ENCODE measurements around the gene MACROD2. TPM values are rescaled to one million over a fixed set of nuclear protein-coding genes. Genes with fewer than 3 reads are reported as not detected.
A peak's percentile ranks its signal among the peaks of the same experiment; 100 is the strongest.
"Not testable (repeated sequence)": the region's sequence is repeated elsewhere in the genome, so short reads cannot be mapped to it uniquely, and the experiment has no call there.

Gene MACROD2
- total RNA-seq, 2 donors from 2014 or later, result 8.0 to 19.4 TPM

DNA sequence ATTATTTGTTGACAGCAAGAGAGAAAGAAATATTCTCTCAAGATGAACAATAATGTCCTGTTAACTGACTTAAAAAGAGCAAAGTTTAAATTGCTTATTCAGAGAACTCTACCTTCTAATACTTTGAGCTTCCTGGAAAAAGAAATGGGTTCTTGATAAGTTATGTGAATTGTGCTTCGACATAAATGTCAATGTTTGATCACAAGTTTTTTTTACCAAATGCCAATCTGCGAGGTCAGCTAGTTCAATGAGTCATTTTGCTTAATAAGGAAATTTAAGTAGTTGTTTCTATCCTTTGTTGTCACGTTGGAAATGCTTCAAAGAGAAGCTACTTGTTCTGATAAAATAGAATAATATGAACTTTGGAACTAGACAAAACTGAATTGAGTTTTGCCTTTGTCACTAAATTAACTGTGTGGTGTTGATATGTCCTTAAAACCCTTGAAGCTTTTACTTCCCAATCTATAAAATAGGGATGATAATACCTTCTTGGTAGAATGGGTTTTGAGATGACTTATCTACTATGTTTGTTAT lies 984.2 kb downstream of the MACROD2 start:
- TF ChIP-seq CTCF (IDR thresholded peaks at IDR 0.05) (no peak), POLR2AphosphoS5 (IDR thresholded peaks at IDR 0.05) (no peak), POLR2A (IDR thresholded peaks at IDR 0.05) (no peak)
- H3K4me1 ChIP-seq (replicated peaks), result no peaks in the 10 kb centered on the region
- H3K4me3 ChIP-seq, result no peak overlapping the region
- no peaks in the 10 kb centered on the region for H3K27me3 ChIP-seq (replicated peaks; ENCODE audit: insufficient read depth)
- no peaks in the 10 kb centered on the region for H3K9me3 ChIP-seq
- intact Hi-C loops (cut with DNase I), result no loop called here
- 27% methylated on average over 3 of the region's 3 CpGs for WGBS
- no peak for DNase-seq (ENCODE audit: low spot score)
- no peaks in the 10 kb centered on the region for H3K36me3 ChIP-seq
- H3K27ac ChIP-seq, result no peak overlapping the region

DNA sequence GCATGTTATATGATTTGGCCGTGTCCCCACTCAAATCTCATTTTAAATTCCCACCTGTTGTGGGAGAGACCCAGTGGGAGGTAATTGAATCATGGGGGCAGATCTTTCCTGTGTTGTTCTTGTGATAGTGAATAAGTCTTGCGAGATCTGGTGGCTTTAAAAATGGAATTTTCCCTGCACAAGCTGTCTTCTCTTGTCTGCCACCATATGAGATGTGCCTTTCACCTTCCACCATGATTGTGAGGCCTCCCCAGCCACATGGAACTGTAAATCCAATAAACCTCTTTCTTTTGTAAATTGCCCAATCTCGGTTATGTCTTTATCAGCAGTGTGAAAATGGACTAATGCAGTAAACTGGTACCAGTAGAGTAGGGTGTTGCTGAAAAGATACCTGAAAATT lies 986.2 kb downstream of the MACROD2 start:
- H3K4me1 ChIP-seq (replicated peaks); H3K9me3 ChIP-seq; H3K36me3 ChIP-seq; H3K4me3 ChIP-seq; H3K27ac ChIP-seq; H3K27me3 ChIP-seq (replicated peaks; ENCODE audit: insufficient read depth); intact Hi-C loops (cut with DNase I); DNase-seq (ENCODE audit: low spot score): not testable (repeated sequence)
- WGBS, result 98% methylated on average over 3 of the region's 3 CpGs

GRCh38 chr20:14982324-14982723 lies 987.0 kb downstream of the MACROD2 start:
- H3K4me1 ChIP-seq (replicated peaks); intact Hi-C loops (cut with DNase I); H3K4me3 ChIP-seq; H3K36me3 ChIP-seq; H3K9me3 ChIP-seq; H3K27ac ChIP-seq; DNase-seq (ENCODE audit: low spot score); H3K27me3 ChIP-seq (replicated peaks; ENCODE audit: insufficient read depth): not testable (repeated sequence)
- WGBS, result 100% methylated on average over 1 of the region's 1 CpG

DNA sequence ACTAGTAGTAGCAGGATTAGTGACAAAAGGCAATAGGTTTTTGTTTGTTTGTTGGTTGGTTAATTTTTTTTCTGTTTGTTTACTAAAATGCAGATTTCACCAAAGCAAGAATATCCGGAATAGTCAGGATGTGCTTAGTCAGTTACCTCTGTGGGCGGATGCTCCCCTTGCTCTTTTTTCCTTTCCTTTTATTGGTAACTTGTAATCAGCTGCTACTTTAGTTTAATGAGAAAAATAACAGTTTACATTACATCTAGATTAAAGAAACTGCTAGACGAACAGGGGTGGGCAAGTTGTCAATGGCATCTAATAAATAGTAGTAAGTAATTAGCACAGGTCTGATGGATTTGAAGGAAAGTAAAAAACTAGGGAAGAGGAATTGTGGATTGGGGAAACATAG lies 989.0 kb downstream of the MACROD2 start:
- no peak for DNase-seq (ENCODE audit: low spot score)
- no peak overlapping the region for H3K4me3 ChIP-seq
- 89% methylated on average over 3 of the region's 3 CpGs for WGBS
- no peak for TF ChIP-seq CTCF (IDR thresholded peaks at IDR 0.05)
- TF ChIP-seq POLR2AphosphoS5 (IDR thresholded peaks at IDR 0.05), result no peak
- no peak for TF ChIP-seq POLR2A (IDR thresholded peaks at IDR 0.05)
- H3K4me1 ChIP-seq (replicated peaks), result no peaks in the 10 kb centered on the region
- H3K27ac ChIP-seq, result no peak overlapping the region
- intact Hi-C loops (cut with DNase I), result no loop called here
- no peaks in the 10 kb centered on the region for H3K27me3 ChIP-seq (replicated peaks; ENCODE audit: insufficient read depth)
- no peaks in the 10 kb centered on the region for H3K36me3 ChIP-seq
- H3K9me3 ChIP-seq, result no peaks in the 10 kb centered on the region

DNA sequence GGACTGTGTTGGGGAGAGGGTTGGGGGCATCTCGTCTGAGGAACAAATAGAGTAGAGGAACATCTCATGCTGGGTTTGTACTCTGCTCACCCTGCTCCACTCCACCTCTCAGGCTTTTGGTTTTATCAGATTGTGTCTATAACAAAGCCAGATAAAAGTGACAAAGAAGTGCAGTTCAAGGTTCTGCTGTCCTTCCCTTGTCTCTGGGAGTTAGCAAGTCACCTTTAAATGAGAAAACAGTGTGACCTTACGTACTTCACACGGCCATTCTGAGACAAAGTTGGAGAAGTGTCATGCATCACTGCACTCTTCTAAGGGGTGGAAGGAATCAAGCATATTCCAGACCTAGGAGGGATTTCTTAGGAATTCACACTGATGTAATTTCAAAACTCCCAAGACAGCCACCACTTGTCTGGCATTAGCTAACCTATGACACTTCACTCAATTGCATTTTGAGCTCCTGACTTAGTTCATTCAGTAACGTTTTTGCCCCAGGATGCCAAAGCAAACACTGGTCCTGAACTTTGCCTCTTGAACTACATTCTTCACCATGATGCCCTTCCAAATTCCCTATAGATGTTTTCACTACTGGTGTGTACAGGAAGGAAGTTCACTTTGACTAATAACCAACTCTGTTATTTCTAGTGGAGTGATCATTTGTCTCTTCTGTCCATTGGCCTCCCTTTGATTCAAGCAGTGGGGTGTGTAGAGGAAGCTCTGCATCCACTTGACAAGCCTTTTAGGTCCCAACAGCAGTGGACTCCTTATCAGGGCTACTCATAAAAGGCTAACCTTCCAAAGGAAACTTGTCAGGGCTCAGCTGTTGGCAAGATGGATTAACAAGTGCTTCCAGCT lies 989.7 kb downstream of the MACROD2 start:
- Histone ChIP-seq H3K4me3 (no peak overlapping the region), H3K36me3 (no peaks in the 10 kb centered on the region), H3K9me3 (no peaks in the 10 kb centered on the region), H3K4me1 (replicated peaks) (no peaks in the 10 kb centered on the region), H3K27ac (peak overlapping the region; percentile 9 to 50), H3K27me3 (replicated peaks; ENCODE audit: insufficient read depth) (no peaks in the 10 kb centered on the region)
- WGBS, result 76% methylated on average over 4 of the region's 4 CpGs
- DNase-seq (ENCODE audit: low spot score), result no peak
- intact Hi-C loops (cut with DNase I), result no loop called here
- no peak for TF ChIP-seq CTCF (IDR thresholded peaks at IDR 0.05)
- no peak for TF ChIP-seq POLR2A (IDR thresholded peaks at IDR 0.05)
- no peak for TF ChIP-seq POLR2AphosphoS5 (IDR thresholded peaks at IDR 0.05)
